ENCODE measurements around the gene AKAP10. TPM values are rescaled to one million over a fixed set of nuclear protein-coding genes. Genes with fewer than 3 reads are reported as not detected.

The AKAP10 gene
- total and polyA plus RNA-seq, 10 of the 15 experiments (the other 5 are each of a cell fraction or from before 2014, with no cell fraction given) = 4.3 to 23.7 (median 14.7) TPM

DNA sequence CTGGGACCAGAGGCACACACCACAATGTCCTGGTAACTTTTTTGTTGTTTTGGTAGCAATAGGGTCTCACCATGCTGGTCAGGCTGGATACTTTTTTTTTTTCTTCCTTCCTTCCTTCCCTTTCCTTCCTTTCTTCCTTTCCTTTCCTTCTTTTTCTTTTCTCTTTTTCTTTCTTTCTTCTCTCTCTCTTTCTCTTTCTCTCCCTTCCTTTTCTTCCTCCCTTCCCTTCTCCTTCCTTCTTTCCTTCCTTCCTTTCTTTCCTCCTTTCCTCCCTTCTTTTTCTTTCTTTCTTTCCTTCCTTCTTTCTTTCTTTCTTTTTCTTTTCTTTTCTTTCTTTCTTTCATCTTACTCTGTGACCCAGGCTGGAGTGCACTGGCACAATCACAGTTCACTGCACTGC, 91.5 kb downstream of the AKAP10 start (continued):
- TF ChIP-seq, protein P1, sequence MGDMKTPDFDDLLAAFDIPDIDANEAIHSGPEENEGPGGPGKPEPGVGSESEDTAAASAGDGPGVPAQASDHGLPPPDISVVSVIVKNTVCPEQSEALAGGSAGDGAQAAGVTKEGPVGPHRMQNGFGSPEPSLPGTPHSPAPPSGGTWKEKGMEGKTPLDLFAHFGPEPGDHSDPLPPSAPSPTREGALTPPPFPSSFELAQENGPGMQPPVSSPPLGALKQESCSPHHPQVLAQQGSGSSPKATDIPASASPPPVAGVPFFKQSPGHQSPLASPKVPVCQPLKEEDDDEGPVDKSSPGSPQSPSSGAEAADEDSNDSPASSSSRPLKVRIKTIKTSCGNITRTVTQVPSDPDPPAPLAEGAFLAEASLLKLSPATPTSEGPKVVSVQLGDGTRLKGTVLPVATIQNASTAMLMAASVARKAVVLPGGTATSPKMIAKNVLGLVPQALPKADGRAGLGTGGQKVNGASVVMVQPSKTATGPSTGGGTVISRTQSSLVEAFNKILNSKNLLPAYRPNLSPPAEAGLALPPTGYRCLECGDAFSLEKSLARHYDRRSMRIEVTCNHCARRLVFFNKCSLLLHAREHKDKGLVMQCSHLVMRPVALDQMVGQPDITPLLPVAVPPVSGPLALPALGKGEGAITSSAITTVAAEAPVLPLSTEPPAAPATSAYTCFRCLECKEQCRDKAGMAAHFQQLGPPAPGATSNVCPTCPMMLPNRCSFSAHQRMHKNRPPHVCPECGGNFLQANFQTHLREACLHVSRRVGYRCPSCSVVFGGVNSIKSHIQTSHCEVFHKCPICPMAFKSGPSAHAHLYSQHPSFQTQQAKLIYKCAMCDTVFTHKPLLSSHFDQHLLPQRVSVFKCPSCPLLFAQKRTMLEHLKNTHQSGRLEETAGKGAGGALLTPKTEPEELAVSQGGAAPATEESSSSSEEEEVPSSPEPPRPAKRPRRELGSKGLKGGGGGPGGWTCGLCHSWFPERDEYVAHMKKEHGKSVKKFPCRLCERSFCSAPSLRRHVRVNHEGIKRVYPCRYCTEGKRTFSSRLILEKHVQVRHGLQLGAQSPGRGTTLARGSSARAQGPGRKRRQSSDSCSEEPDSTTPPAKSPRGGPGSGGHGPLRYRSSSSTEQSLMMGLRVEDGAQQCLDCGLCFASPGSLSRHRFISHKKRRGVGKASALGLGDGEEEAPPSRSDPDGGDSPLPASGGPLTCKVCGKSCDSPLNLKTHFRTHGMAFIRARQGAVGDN (IDR thresholded peaks at IDR 0.05) = no peak
- TF ChIP-seq MXI1 (IDR thresholded peaks at IDR 0.05; ENCODE audit: low read depth, low read length) (no peak), GATAD2B (conservative IDR thresholded peaks at IDR 0.05; ENCODE audit: low read depth) (no peak)

DNA sequence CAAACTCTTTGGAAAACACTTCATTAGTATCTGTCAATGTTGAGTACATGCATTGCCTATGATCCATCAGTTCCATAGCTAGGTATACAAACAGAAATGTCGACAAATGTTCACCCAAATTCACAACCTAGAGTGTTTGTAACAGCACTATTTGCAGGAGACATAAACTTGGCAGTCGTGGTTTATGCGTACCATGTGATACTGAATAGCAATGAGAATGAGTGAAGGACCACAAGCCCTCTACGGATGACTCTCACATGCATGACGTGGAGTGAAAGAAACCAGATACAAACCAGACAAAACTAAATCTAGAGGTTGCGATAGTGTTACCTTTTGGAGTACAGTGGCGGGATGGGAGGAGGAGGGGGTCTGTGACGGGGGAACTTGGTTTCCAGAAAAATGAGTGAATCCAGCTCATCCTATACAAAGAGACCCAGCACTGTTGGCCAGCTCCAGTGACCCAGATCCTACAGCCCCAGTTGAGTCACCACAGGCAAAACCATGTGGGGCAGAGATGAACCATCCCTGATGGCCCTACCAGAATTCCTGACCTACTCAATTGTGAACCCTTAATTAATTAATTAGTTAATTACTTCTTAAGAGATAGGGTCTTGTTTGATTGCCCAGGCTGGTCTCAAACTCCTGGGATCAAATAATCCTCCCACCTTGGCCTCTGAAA, 94.0 kb downstream of the AKAP10 start:
- H4K20me1 ChIP-seq (ENCODE audit: control insufficient read depth, insufficient read depth) = no peaks in the 10 kb centered on the region
- H3K4me1 ChIP-seq (ENCODE audit: control insufficient read depth, insufficient read depth, low read length) = no peaks in the 10 kb centered on the region
- POLR2A ChIA-PET = no interaction called here
- CTCF ChIA-PET = interaction anchor here (0.6 kb wide), 1 partner anchor 112 kb away, joined by 3 read pairs; no protein-coding TSS in a partner anchor
- intact Hi-C loops (cut with micrococcal nuclease; ENCODE audit: unreplicated experiment) = no loop called here
- in situ Hi-C loops (cut with MboI) = no loop called here
- no peak overlapping the region for H3K9ac ChIP-seq (ENCODE audit: control insufficient read depth, insufficient read depth, low read length)
- 58% methylated on average over 8 of the region's 8 CpGs for WGBS (ENCODE audit: insufficient coverage, insufficient replicate concordance, low lambda C conversion rate, missing lambda C conversion rate)
- DNase-seq (ENCODE audit: low read depth, low spot score) = no peak
- H2AFZ ChIP-seq (ENCODE audit: control insufficient read depth, low read depth, low read length) = no peak overlapping the region
- FAIRE-seq = no peak
- no peaks in the 10 kb centered on the region for H3K79me2 ChIP-seq (ENCODE audit: control insufficient read depth, insufficient read depth, low read length)
- peaks cover 0 to 1% of the 10 kb centered on the region in 2 experiments; a peak in 1 of 4 replicates for H3K27me3 ChIP-seq (replicated peaks in 1 of 2; ENCODE audit: control insufficient read depth in 2 of 2, insufficient read depth in 2 of 2, low read length in 1 of 2)
- RAD21 ChIA-PET (ENCODE audit: unreplicated experiment) = no interaction called here
- H3K36me3 ChIP-seq (ENCODE audit: control insufficient read depth in 2 of 2, insufficient read depth in 2 of 2, low read length in 1 of 2) = no peaks in the 10 kb centered on the region
- H3K4me2 ChIP-seq (ENCODE audit: control insufficient read depth, insufficient read depth) = no peak overlapping the region
- BruUV-seq (replicated peaks) = no TSS peak
- no peak overlapping the region for H3K27ac ChIP-seq (ENCODE audit: control insufficient read depth, insufficient read depth)
- no peak overlapping the region for H3K4me3 ChIP-seq
- ATAC-seq = no peak
- H3K9me3 ChIP-seq (replicated peaks; ENCODE audit: control insufficient read depth, insufficient read depth, low read length) = no peaks in the 10 kb centered on the region
- SMC1A ChIA-PET (ENCODE audit: uncharacterized antibody, unreplicated experiment) = no interaction called here
- TF ChIP-seq ZZZ3 (IDR thresholded peaks at IDR 0.05; ENCODE audit: control insufficient read depth, insufficient read length, low read depth) (no peak), POU2F2 (IDR thresholded peaks at IDR 0.05; ENCODE audit: borderline replicate concordance, low read depth, low read length) (no peak), SRF (IDR thresholded peaks at IDR 0.05; ENCODE audit: low read depth in 2 of 2, low read length in 2 of 2) (no peak), NFYB (IDR thresholded peaks at IDR 0.05; ENCODE audit: insufficient read depth, low read depth, low read length) (no peak), GATAD2B (conservative IDR thresholded peaks at IDR 0.05; ENCODE audit: low read depth) (no peak), STAT1 (conservative IDR thresholded peaks at IDR 0.05) (no peak), ZNF207 (IDR thresholded peaks at IDR 0.05; ENCODE audit: borderline replicate concordance) (no peak)
- TF ChIP-seq, protein P2, sequence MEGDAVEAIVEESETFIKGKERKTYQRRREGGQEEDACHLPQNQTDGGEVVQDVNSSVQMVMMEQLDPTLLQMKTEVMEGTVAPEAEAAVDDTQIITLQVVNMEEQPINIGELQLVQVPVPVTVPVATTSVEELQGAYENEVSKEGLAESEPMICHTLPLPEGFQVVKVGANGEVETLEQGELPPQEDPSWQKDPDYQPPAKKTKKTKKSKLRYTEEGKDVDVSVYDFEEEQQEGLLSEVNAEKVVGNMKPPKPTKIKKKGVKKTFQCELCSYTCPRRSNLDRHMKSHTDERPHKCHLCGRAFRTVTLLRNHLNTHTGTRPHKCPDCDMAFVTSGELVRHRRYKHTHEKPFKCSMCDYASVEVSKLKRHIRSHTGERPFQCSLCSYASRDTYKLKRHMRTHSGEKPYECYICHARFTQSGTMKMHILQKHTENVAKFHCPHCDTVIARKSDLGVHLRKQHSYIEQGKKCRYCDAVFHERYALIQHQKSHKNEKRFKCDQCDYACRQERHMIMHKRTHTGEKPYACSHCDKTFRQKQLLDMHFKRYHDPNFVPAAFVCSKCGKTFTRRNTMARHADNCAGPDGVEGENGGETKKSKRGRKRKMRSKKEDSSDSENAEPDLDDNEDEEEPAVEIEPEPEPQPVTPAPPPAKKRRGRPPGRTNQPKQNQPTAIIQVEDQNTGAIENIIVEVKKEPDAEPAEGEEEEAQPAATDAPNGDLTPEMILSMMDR (IDR thresholded peaks at IDR 0.05 in 2 of 3, conservative IDR thresholded peaks at IDR 0.05 in 1 of 3; ENCODE audit: control insufficient read depth in 2 of 3, extremely low read depth in 1 of 3, insufficient read depth in 1 of 3, low read depth in 3 of 3, low read length in 3 of 3) = no peak
- TF ChIP-seq, protein P3, sequence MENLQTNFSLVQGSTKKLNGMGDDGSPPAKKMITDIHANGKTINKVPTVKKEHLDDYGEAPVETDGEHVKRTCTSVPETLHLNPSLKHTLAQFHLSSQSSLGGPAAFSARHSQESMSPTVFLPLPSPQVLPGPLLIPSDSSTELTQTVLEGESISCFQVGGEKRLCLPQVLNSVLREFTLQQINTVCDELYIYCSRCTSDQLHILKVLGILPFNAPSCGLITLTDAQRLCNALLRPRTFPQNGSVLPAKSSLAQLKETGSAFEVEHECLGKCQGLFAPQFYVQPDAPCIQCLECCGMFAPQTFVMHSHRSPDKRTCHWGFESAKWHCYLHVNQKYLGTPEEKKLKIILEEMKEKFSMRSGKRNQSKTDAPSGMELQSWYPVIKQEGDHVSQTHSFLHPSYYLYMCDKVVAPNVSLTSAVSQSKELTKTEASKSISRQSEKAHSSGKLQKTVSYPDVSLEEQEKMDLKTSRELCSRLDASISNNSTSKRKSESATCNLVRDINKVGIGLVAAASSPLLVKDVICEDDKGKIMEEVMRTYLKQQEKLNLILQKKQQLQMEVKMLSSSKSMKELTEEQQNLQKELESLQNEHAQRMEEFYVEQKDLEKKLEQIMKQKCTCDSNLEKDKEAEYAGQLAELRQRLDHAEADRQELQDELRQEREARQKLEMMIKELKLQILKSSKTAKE (IDR thresholded peaks at IDR 0.05; ENCODE audit: low read depth, poor library complexity, severe bottlenecking) = no peak
- TF ChIP-seq, protein P4, sequence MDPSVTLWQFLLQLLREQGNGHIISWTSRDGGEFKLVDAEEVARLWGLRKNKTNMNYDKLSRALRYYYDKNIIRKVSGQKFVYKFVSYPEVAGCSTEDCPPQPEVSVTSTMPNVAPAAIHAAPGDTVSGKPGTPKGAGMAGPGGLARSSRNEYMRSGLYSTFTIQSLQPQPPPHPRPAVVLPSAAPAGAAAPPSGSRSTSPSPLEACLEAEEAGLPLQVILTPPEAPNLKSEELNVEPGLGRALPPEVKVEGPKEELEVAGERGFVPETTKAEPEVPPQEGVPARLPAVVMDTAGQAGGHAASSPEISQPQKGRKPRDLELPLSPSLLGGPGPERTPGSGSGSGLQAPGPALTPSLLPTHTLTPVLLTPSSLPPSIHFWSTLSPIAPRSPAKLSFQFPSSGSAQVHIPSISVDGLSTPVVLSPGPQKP (IDR thresholded peaks at IDR 0.05; ENCODE audit: low read depth, low read length) = no peak
